ENCODE results near the gene MRPL11.
"Not testable (repeated sequence)": the region's sequence is repeated elsewhere in the genome, so short reads cannot be mapped to it uniquely, and the experiment has no call there.

The MRPL11 gene

DNA sequence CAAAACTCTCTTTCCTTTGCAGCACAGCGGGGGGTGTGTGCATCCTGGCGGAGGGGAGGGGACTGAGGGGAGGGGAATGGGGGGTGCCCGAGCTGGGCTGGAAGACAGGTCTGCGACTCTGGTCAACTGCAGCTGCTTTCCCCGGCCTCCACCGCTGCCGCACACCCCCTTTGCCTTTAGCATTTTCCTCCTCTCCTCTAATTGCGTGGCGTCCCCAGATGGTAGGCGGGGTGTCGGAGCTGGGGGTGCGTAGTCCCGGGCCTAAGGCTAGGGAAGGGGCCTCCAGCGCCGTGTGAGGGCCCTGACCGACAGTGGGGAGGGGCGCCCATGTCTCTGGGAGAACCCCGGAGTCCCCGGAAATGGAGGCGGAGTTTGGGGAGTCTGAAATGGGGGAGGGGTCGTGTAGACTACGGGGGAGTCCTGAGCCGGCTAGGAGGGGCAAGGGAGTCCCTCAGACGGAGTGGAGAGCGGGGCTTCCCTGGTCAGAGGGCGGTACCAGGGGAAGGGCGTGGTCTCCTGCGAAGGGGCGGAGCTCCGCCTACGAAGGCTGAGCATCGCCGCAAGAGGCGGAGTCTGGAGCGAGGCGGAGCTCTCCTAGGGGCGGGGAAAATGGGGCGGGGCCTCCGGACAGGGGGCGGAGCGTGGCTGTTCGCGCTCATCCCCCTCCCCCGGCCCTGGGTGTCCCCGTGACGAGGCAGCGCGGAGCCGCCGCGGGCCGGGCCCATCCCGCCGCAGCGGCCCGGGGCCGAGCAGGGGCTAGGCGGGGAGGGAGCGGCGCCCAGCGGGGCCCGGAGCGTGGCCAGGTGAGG lies 27.8 kb upstream of the MRPL11 start, which contains the start of gene PELI3:
PELI3 (plus strand) TSS at position 681 of the 809 bp plus-strand sequence. CDS start 1,224 bp downstream, outside the sequence.
- peak; percentile 93 for DNase-seq

DNA sequence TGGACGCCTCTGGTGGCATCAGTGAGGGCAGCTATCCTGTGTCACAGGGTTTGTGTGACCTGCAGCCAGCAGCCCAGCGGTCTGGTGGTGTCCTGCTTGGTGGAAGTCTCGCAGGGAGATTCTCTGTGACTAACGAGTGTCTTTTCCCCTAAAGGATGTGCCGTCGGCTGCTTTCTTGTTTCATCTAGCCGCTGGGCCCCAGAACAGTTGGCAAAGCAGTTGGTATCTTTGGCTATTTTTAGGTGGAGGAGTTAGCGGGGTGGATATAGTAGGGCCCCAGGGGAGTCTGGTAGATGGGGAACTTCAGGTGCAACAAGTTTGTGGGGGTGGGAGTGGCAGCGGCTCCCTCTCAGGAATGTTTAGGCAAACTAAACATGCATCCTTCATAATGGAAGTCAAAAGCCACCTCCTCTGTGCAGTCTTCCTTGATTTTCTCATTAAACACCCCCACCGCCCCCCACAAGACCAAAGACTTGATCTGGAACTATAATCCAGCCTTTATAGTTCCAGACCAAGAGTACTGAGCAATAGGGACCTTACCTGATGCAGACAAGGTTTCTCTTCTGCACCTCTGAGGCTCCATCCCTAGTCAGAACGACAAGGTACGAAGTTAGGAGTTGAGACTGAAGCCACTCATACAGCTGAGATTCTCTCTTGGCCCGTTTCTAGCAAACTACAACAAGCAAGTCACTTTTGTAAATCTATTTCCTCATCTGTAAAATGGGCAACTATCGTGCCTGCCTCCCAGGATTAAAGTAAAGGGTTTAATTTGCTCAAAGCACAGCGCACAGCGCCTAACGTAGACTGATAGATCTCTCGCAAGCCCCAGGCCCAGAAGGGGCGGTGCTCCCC lies 27.0 kb upstream of the MRPL11 start:
- DNase-seq, result no peak

DNA sequence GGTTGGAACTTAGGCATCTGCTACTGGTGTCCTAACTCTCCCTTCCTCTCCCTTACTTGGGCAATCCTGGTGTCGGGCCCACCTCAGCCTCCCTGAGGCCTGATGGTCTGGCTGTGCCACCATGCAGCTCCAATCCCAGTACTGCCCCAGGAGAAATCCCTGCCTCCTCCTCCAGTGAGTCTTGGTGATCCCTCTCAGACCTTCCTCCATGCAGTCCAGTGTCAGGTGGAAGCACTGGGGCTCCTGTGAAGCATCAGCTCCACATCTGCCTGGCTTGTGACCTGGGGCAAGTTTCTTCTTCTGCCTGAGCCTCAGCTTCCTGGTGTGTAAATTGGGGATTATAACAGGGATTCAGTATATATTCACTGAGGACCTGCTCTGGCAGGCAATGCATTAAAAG lies 26.3 kb upstream of the MRPL11 start:
- DNase-seq, result no peak

- DNase-seq, result not testable (repeated sequence)
These were observed 25.5 kb upstream of the MRPL11 start for GRCh38 chr11:66464116-66464515.

DNA sequence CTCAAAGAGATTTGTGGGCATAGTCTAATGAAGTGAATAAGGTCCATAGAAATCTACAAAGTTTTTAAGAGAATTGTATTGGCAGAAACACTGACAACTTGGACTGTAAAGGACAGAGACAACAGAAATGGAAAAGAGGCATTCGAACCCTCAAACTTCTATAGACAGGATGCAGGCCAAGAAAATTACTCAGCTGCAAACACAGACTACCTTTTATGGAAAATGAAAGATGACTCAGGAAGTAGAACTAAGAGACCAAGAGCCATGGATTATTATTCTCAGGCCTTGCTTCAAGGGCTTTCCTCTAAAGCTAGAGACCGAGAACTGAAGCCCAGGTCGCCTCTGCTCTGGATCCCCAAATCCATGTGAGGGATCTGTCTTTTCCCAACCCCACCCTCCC lies 24.3 kb upstream of the MRPL11 start:
- no peak for DNase-seq

DNA sequence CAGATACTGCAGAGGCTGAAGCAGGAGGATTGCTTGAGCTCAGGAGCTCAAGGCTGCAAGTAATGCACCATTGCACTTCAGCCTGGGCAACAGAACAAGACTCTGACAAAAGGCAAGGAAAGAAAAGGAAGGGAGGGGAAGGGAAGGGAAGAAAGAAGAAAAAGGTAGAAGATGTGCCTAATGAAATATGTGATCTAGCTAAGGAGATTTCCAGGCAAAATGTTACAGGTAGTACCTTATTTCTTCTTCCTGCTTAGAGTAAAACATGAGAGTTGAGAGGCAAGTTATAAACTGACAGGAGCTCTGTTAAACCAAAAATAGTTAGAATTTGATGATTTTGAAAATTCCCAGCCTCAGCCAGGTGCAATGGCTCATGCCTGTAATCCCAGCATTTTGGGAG lies 23.4 kb upstream of the MRPL11 start:
- no peak for DNase-seq

- DNase-seq, result no peak
These were observed 20.6 kb upstream of the MRPL11 start for GRCh38 chr11:66459138-66459778.

- DNase-seq, result no peak
These were observed 19.2 kb upstream of the MRPL11 start for GRCh38 chr11:66457826-66458225.

DNA sequence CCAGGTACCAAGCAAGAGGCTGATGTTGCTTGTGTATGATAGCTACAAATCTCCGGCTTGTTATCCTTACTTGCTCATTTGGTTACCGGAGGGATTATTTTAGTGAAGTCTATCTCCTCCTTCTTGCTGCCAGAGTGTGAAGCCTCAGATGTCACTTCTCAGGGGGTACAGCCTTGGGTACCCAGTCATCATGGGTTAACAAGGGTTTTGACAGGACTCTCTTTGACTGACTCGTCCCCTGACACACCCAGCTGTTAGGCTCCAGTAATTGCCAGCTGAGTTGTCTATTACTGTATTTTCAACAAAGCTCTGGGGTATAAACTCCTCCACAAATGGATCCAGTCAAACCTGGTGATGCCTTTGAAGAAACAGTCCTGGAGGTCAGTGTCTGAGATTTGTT lies 16.2 kb upstream of the MRPL11 start:
- DNase-seq, result no peak

DNA sequence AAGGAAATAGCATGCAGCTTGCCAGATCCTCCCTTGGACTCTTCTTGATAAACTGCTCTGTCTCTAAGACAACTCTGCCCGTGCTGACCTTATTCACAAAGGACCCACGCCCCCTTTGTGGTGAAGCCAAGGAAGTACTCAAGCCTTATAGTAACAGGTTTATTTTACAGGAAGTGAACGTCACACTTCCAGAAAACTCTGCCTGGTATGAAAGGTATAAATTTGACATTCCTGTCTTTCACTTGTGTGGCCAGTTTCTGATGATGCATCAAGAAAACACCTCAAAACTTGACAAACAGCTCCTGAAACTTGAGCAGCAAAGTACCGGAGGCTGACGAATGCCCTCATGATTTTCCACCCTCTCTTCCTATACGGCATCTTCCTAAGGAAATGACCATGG lies 15.6 kb upstream of the MRPL11 start:
- DNase-seq, result no peak

DNA sequence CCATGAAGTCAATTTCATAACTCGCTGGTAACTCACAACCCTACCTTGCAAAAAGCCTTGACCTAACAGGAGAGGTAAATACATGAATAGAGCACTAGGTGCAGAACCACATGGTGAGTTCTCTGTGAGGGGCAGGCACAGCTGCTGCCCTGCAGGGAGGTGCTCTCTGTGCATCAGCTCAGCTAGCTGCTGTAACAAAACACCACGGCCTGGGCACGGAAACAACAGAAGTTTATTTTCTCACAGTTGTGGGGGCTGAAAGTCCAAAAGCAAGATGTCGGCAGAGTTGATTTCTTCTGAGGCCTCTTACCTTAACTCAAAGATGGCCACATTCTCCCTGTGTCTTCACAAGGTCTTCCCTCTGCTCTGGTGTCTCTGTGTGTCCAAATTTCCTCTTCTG lies 13.0 kb upstream of the MRPL11 start:
- DNase-seq, result no peak

GRCh38 chr11:66450560-66450959 lies 11.9 kb upstream of the MRPL11 start:
- DNase-seq, result no peak

DNA sequence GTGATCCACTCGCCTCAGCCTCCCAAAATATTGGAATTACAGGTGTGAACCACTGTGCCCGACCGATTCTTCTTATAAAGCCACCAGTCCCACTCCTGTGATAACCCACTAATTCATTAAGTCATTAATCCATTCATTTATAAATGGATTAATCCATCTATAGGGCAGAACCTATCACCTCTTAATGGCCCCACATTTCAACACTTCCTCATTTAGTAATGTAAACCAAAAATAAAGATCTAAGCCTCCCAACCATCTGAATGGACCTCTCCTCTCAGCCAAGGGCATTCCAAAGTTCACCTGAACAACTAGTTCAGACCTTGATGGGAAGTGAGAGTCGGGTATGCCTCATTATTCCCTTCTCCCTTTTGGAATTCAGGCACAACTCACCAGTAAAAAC lies 9.9 kb upstream of the MRPL11 start:
- no peak for DNase-seq

DNA sequence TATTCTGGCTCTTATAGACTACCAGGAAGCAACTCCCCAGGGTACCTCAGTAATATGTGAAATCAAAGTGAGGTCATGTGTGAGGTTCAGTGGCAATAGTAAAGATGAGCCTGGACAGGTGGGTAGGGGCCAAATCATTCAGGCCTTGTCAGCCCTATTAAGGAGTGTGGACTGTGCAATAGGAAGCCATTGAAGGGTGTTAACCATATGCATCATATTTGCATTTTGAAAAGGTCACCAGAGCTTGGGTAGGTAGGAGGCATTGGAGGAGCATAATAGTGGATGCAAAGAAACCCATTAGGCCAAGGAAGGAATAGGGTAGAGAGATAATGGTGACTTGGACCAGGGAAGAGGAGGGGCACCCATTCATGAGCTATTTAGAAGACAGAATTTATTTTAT lies 8.4 kb upstream of the MRPL11 start:
- no peak for DNase-seq

DNA sequence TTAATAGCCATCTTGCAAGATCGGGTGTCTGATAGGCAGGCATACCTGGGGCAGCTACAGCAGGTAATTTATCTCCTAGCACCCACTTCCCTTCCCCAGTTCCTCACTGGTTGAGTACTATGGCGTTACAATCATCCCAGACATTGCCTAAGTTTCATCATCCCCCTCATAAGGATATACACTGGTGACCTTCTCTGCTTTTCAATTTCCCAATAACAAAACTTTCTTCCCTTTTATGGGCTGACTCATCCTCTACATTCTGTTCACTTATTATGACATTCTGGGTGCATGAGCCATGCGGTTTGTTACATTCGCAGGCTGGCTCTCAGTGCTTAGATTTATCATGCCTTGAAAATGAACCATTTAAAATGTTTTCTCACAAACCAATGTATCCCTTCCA lies 5.0 kb upstream of the MRPL11 start:
- no peak for DNase-seq

GRCh38 chr11:66440940-66441282 lies 2.3 kb upstream of the MRPL11 start:
- not testable (repeated sequence) for DNase-seq

DNA sequence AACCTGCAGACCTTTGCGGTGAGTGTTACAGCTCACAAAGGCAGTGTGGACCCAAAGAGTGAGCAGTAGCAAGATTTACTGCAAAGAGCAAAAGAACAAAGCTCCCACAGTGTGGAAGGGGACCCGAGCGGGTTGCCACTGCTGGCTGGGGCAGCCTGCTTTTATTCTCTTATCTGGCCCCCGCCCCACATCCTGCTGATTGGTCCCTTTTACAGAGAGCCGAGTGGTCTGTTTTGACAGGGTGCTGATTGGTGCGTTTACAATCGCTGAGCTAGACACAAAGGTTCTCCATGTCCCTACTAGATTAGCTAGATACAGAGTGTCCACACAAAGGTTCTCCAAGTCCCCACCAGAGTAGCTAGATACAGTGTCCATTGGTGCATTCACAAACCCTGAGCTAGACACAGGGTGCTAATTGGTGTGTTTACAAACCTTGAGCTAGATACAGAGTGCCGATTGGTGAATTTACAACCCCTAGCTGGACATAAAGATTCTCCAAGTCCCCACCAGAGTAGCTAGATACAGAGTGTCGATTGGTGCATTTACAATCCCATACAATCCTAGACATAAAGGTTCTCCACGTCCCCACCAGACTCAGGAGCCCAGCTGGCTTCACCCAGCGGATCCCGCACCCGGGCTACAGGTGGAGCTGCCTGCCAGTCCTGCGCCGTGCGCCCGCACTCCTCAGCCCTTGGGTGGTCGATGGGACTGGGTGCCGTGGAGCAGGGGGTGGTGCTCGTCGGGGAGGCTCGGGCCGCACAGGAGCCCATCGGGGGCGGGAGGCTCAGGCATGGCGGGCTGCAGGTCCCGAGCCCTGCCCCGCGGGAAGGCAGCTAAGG lies 1.7 kb upstream of the MRPL11 start:
- DNase-seq, result not testable (repeated sequence)

GRCh38 chr11:66437979-66438503 lies 607 bp downstream of the MRPL11 start:
- no peak for DNase-seq

GRCh38 chr11:66432597-66432996 lies 6.1 kb downstream of the MRPL11 start:
- no peak for DNase-seq

- not testable (repeated sequence) for DNase-seq
These were observed 6.7 kb downstream of the MRPL11 start for GRCh38 chr11:66431871-66432329.

DNA sequence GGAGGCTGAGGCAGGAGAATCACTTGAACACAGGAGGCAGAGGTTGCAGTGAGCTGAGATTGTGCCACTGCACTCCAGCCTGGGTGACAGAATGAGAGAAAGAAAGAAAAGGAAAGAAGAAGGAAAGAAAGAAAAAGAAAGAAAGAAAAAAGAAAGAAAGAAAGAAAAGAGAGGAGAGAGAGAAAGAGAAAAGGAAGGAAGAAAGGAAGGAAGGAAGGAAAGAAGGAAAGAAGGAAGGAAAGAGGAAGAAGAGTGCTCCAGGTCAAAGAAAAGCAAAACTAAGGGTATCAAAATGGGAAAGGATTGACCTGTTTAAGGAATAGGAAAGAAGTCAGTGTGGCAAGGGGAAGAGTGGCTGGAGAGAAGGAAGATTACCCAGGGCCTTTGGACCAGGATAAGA lies 7.4 kb downstream of the MRPL11 start:
- DNase-seq, result not testable (repeated sequence)

GRCh38 chr11:66429983-66430602 lies 8.6 kb downstream of the MRPL11 start:
- DNase-seq, result peak; percentile 78
